Measurements from ENCODE around the gene IYD.

Gene IYD

DNA sequence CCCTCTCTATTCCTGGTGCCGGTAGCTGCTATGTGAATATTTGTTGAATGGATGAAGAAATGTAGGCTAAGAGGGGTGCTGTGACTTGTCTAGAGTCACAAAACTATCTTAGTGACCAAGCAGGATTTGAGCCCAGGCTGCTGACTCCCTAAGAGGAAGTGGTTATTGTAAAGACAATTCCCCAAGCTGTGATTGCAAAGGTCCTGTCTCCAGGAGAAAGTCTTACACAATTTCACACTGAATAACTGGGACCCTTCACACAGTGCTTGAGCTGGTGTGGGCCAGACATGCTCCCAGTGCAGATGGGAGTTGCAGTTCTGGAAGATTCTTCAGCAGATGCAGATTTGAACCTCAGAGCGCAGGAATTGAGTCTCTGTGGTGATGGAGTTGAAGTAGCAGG lies 38.1 kb downstream of the IYD start:
- TF ChIP-seq, protein P1, sequence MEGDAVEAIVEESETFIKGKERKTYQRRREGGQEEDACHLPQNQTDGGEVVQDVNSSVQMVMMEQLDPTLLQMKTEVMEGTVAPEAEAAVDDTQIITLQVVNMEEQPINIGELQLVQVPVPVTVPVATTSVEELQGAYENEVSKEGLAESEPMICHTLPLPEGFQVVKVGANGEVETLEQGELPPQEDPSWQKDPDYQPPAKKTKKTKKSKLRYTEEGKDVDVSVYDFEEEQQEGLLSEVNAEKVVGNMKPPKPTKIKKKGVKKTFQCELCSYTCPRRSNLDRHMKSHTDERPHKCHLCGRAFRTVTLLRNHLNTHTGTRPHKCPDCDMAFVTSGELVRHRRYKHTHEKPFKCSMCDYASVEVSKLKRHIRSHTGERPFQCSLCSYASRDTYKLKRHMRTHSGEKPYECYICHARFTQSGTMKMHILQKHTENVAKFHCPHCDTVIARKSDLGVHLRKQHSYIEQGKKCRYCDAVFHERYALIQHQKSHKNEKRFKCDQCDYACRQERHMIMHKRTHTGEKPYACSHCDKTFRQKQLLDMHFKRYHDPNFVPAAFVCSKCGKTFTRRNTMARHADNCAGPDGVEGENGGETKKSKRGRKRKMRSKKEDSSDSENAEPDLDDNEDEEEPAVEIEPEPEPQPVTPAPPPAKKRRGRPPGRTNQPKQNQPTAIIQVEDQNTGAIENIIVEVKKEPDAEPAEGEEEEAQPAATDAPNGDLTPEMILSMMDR (IDR thresholded peaks at IDR 0.05; ENCODE audit: low read depth, low read length, missing control alignments) = no peak
- no peak for DNase-seq (ENCODE audit: extremely low read depth, low read depth)
- no peak overlapping the region for H3K4me3 ChIP-seq (replicated peaks; ENCODE audit: low read depth, low read length)

DNA sequence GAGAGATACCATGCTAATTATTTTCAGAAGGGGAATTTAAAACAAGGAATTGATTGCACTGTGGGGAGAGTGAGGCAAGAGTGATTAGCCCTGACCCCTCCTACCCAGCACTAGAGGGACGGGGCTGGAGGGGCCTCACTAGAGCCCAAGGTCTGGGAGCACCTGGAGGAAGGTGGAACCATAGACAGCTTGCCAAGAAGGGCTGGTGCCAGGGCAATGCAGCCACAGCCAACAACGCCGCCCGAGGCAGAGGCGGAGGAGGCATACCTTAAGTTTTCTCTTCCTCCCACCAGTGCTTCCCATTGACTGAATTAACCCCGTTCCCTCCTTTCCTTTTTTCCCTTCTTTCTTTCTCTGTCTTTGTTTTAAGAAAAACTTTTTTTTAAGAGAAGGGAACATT lies 40.0 kb downstream of the IYD start:
- TF ChIP-seq, protein P1 (IDR thresholded peaks at IDR 0.05; ENCODE audit: low read depth, low read length, missing control alignments) = no peak
- no peak for DNase-seq (ENCODE audit: extremely low read depth, low read depth)
- no peak overlapping the region for H3K4me3 ChIP-seq (replicated peaks; ENCODE audit: low read depth, low read length)

DNA sequence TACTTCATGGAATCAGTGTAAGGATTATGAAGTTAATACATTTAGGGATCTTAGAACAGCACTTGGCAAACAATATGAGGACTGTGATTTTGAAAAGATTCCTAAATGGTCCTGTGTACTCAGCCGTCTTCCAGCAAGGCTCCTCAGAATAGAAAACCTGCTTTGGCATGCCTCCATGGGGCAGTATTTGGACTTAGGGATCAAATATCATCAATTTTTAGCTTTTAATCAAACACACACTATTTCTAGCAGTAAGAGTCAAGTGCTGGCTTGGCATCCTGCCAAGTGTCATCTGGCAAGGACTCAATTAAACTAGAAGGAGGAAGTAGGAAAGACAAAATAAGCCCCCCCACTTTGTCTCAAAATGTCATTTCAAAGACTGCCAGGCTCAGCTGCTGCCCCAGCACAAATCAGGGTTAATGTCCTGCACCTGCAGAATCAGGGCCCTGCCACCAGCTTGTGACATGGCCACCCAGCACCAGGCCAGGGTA lies 40.8 kb downstream of the IYD start:
- H3K4me3 ChIP-seq (replicated peaks; ENCODE audit: low read depth, low read length) = no peak overlapping the region
- no peak for DNase-seq (ENCODE audit: extremely low read depth, low read depth)
- TF ChIP-seq, protein P1 (IDR thresholded peaks at IDR 0.05; ENCODE audit: low read depth, low read length, missing control alignments) = no peak

DNA sequence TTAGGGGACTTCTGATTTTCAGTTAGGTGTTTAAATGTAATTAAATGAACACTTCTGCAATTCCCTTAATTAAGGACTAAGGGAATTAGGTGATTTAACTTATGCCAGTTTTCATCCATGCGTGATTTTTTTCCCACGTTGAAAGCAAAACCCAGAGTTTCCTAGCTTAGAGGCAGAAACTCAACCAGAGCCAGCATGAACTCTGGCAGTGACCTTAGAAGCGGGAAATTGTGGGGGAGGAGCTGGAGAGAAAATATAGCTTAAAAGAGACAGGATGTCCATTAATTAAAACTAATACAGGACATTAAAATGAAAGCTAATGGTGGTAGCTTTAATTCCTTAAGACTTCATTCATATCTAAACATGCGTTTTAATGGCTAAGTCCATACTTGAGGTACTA lies 41.6 kb downstream of the IYD start:
- DNase-seq (ENCODE audit: extremely low read depth, low read depth) = no peak
- TF ChIP-seq, protein P1 (IDR thresholded peaks at IDR 0.05; ENCODE audit: low read depth, low read length, missing control alignments) = no peak
- no peak overlapping the region for H3K4me3 ChIP-seq (replicated peaks; ENCODE audit: low read depth, low read length)

DNA sequence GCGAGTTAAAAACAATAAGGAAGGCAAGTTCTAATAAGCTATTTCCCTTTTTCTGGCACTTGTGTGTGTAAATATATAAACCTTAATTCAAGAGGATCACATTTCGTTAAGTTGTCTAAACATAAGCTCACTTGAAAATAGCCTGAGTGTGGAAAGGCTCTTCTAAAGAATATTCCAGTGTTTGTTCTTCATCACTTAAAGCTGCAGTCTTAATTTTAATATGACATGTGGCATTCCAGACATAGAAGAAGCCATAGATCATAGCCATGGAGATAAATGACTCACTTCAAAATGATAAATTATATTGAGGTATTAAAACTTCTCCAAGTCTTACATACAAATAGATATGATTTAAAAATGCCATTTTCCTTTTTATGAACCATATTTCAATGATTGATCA lies 42.1 kb downstream of the IYD start:
- H3K4me3 ChIP-seq (replicated peaks; ENCODE audit: low read depth, low read length) = no peak overlapping the region
- no peak for DNase-seq (ENCODE audit: extremely low read depth, low read depth)
- TF ChIP-seq, protein P1 (IDR thresholded peaks at IDR 0.05; ENCODE audit: low read depth, low read length, missing control alignments) = no peak

DNA sequence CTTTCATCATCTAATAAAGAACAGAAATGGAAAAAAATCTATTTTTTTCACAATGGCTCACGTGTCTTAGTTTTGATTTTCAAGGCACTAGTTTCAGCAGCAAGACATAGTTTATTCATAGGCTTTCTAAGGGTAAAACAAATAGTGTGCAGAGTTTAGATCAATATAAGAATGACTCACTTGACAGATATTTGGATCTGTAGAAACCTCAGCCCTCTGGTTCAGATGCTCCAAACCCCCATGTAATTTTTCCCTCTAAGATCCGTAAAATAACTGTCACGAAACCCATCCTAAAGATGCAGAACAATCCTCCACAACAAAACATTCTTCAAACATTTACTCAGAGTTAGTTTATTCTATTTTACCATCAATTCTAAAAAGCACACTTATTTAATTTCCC lies 43.4 kb downstream of the IYD start:
- TF ChIP-seq, protein P1 (IDR thresholded peaks at IDR 0.05; ENCODE audit: low read depth, low read length, missing control alignments) = no peak
- no peak overlapping the region for H3K4me3 ChIP-seq (replicated peaks; ENCODE audit: low read depth, low read length)
- no peak for DNase-seq (ENCODE audit: extremely low read depth, low read depth)

DNA sequence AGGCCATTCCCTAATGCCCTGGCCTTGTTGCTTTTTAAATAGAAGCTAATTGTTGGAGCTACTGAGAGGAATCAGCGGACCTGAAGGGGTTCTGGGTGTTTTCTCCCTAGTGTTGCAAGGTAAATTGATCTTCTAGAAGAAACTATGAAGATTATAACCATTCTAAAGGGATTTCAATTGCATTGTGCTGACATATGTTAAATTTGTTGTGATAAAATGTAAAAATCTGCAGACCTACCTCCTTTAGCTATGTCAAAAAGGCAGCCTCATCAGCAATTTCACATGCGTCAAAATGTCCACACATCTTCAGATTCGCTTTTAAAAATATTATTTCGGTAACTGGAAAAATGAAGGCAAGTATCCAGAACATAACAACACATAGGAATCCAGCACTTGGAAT lies 44.4 kb downstream of the IYD start:
- DNase-seq (ENCODE audit: extremely low read depth, low read depth) = no peak
- no peak overlapping the region for H3K4me3 ChIP-seq (replicated peaks; ENCODE audit: low read depth, low read length)
- TF ChIP-seq, protein P1 (IDR thresholded peaks at IDR 0.05; ENCODE audit: low read depth, low read length, missing control alignments) = no peak
